Suprapubic skin (tissue), 3 donors: ENCODE data around the gene EXTL1.

Experiments used
- POLR2A ChIP-seq, 2 donors: fragments of 450-650 bp; IDR thresholded peaks; one replicate each; pipeline ENCODE4 v1.6.1; 2017; ENCODE audit warnings: antibody characterized with exemption in 2 of 2, mild to moderate bottlenecking in 2 of 2, moderate library complexity in 2 of 2
- TF ChIP-seq, protein P1 (sequence below), 2 donors: fragments of 200-600 bp in 1 of 2; fragments of 450-650 bp in 1 of 2; sonication (generic) in 1 of 2; IDR thresholded peaks; one replicate each; pipeline ENCODE4 v1.5.1; 2016 to 2019; ENCODE audit warnings: antibody characterized with exemption in 2 of 2, mild to moderate bottlenecking in 1 of 2, moderate library complexity in 1 of 2

DNA sequence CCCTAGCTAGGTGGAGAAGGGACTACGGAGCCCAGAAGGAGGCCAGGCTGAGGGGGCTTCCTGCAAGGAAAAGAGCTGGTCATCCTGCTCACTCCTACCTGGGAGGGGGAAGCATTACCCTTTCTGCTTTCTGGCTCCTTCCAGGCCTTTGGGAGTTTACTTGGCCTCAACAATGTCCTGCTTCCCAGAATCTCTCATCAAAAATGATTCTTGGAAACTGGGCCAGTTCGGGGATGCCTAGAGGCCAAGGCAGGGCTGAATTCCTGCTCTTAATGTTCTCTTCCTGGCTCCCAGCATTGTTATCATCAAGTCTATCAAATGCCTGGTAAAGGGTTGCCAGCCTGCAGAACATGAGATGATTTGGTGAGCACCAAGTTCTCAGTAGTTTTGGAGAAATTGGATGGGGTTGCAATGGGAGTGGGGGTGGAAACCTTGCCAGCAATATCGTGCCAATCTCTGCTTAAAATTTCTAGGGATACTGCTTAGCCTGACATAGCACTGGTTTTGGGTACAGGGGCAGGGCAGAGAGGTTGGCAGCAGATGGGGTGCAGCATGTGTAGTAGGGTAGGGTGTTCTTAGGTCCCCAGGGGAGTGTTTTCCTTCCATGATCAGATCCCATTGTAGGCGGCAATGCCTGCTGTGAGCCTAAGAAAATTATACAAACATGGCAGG is 16.0 kb upstream of the EXTL1 start:
- no peak for TF ChIP-seq POLR2A (IDR thresholded peaks at IDR 0.05)
- TF ChIP-seq, protein P1, sequence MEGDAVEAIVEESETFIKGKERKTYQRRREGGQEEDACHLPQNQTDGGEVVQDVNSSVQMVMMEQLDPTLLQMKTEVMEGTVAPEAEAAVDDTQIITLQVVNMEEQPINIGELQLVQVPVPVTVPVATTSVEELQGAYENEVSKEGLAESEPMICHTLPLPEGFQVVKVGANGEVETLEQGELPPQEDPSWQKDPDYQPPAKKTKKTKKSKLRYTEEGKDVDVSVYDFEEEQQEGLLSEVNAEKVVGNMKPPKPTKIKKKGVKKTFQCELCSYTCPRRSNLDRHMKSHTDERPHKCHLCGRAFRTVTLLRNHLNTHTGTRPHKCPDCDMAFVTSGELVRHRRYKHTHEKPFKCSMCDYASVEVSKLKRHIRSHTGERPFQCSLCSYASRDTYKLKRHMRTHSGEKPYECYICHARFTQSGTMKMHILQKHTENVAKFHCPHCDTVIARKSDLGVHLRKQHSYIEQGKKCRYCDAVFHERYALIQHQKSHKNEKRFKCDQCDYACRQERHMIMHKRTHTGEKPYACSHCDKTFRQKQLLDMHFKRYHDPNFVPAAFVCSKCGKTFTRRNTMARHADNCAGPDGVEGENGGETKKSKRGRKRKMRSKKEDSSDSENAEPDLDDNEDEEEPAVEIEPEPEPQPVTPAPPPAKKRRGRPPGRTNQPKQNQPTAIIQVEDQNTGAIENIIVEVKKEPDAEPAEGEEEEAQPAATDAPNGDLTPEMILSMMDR (IDR thresholded peaks at IDR 0.05), result no peak
